ENCODE results near the gene DDX5. TPM values are rescaled to one million over a fixed set of nuclear protein-coding genes. Genes with fewer than 3 reads are reported as not detected.

Gene DDX5
- total and polyA plus RNA-seq, 2 of the 13 experiments (the other 11 are each of a cell fraction or from before 2014, with no cell fraction given) = 503 to 684 TPM

DNA sequence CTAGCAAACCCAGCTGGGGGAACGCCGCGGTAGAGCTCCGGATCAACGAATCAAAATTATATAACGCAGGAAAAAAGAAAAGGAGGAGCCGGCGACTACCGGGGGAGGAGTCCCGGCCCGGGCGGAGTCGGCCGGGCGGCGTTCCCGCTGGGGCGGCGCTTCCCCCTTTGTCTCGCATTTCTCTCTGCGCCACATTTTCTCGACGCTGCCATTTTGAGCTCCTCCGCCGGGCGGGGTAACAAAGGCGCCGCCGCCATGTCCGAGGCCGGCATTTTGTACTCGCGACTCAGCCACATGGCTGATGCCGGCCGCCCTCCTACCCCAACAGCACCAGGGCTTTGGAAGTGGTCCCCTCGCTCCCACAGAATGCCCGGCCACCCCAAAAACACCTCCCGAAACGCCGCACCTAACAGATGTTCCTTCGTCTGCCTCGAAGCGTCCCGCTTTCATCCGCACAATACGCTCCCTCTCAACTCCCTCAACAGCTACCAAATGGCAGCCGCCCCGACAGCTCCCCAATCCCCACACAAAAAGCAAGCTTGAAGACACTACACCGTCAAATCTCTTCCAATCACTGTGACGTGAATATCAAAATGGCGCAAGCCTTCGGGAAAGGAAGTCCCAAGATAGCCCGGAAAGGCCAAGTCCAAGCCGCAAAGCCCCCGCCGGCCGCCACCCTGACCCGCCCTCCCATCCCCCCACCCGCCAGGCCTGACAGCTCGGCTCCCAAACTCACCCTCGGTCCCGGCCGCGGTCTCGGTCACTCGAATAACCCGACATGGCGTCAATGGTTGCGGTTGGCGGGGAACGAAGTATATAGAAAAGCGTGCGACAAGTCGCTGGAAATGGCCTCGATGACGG is 519 bp downstream of the DDX5 start (continued):
- TF ChIP-seq, protein P1, sequence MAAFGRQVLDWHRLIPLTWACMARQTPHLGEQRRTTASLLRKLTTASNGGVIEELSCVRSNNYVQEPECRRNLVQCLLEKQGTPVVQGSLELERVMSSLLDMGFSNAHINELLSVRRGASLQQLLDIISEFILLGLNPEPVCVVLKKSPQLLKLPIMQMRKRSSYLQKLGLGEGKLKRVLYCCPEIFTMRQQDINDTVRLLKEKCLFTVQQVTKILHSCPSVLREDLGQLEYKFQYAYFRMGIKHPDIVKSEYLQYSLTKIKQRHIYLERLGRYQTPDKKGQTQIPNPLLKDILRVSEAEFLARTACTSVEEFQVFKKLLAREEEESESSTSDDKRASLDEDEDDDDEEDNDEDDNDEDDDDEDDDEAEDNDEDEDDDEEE (CRISPR knock-in tag; IDR thresholded peaks at IDR 0.05) = peak; percentile 46; the same call in 1 of the 2 replicates
- TF ChIP-seq ZNF891 (CRISPR knock-in tag; IDR thresholded peaks at IDR 0.05) = no peak
- 0 out of 2 replicates have a peak, but pooled peaks have one; percentile 71 for TF ChIP-seq FLYWCH1 (CRISPR knock-in tag; IDR thresholded peaks at IDR 0.05)
- TF ChIP-seq DR1 (CRISPR knock-in tag; IDR thresholded peaks at IDR 0.05) = no peak; the same call in 1 of the 2 replicates
- 0 out of 2 replicates have a peak, but pooled peaks have one; percentile 20 for TF ChIP-seq FOXK2 (IDR thresholded peaks at IDR 0.05)
- TF ChIP-seq STAT5B (CRISPR knock-in tag; IDR thresholded peaks at IDR 0.05) = no peak
- peak; percentile 41; the same call in 1 of the 2 replicates for TF ChIP-seq MXD4 (CRISPR knock-in tag; IDR thresholded peaks at IDR 0.05)
- TF ChIP-seq MIER3 (CRISPR knock-in tag; IDR thresholded peaks at IDR 0.05; ENCODE audit: borderline replicate concordance) = no peak
- TF ChIP-seq SP2 (CRISPR knock-in tag; IDR thresholded peaks at IDR 0.05) = peak; percentile 40; the same call in 1 of the 2 replicates
- TF ChIP-seq ZNF180 (CRISPR knock-in tag; IDR thresholded peaks at IDR 0.05; ENCODE audit: borderline replicate concordance, low read depth) = no peak
- TF ChIP-seq ZNF205 (CRISPR knock-in tag; IDR thresholded peaks at IDR 0.05) = 0 out of 2 replicates have a peak, but pooled peaks have one; percentile 61
- TF ChIP-seq, protein P2, sequence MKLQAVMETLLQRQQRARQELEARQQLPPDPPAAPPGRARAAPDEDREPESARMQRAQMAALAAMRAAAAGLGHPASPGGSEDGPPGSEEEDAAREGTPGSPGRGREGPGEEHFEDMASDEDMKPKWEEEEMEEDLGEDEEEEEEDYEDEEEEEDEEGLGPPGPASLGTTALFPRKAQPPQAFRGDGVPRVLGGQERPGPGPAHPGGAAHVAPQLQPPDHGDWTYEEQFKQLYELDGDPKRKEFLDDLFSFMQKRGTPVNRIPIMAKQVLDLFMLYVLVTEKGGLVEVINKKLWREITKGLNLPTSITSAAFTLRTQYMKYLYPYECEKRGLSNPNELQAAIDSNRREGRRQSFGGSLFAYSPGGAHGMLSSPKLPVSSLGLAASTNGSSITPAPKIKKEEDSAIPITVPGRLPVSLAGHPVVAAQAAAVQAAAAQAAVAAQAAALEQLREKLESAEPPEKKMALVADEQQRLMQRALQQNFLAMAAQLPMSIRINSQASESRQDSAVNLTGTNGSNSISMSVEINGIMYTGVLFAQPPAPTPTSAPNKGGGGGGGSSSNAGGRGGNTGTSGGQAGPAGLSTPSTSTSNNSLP (IDR thresholded peaks at IDR 0.05; ENCODE audit: low read depth, low read length) = no peak
- TF ChIP-seq MAZ (IDR thresholded peaks at IDR 0.05; ENCODE audit: borderline replicate concordance, low read depth, low read length) = peak; percentile 72; the same call in 1 of the 2 replicates
- TF ChIP-seq MAZ (CRISPR knock-in tag; IDR thresholded peaks at IDR 0.05; ENCODE audit: low read depth) = 0 out of 2 replicates have a peak, but pooled peaks have one; percentile 22
- TF ChIP-seq, protein P3, sequence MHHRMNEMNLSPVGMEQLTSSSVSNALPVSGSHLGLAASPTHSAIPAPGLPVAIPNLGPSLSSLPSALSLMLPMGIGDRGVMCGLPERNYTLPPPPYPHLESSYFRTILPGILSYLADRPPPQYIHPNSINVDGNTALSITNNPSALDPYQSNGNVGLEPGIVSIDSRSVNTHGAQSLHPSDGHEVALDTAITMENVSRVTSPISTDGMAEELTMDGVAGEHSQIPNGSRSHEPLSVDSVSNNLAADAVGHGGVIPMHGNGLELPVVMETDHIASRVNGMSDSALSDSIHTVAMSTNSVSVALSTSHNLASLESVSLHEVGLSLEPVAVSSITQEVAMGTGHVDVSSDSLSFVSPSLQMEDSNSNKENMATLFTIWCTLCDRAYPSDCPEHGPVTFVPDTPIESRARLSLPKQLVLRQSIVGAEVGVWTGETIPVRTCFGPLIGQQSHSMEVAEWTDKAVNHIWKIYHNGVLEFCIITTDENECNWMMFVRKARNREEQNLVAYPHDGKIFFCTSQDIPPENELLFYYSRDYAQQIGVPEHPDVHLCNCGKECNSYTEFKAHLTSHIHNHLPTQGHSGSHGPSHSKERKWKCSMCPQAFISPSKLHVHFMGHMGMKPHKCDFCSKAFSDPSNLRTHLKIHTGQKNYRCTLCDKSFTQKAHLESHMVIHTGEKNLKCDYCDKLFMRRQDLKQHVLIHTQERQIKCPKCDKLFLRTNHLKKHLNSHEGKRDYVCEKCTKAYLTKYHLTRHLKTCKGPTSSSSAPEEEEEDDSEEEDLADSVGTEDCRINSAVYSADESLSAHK (CRISPR knock-in tag; IDR thresholded peaks at IDR 0.05; ENCODE audit: borderline replicate concordance) = no peak
- TF ChIP-seq ZNF768 (CRISPR knock-in tag; IDR thresholded peaks at IDR 0.05) = no peak
- no peak for TF ChIP-seq HMG20B (CRISPR knock-in tag; conservative IDR thresholded peaks at IDR 0.05)
- 0 out of 2 replicates have a peak, but pooled peaks have one; percentile 2 for TF ChIP-seq CEBPG (CRISPR knock-in tag; IDR thresholded peaks at IDR 0.05)
- TF ChIP-seq ZNF441 (CRISPR knock-in tag; IDR thresholded peaks at IDR 0.05; ENCODE audit: borderline replicate concordance) = no peak
- TF ChIP-seq, protein P4, sequence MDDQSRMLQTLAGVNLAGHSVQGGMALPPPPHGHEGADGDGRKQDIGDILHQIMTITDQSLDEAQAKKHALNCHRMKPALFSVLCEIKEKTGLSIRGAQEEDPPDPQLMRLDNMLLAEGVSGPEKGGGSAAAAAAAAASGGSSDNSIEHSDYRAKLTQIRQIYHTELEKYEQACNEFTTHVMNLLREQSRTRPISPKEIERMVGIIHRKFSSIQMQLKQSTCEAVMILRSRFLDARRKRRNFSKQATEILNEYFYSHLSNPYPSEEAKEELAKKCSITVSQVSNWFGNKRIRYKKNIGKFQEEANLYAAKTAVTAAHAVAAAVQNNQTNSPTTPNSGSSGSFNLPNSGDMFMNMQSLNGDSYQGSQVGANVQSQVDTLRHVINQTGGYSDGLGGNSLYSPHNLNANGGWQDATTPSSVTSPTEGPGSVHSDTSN (CRISPR knock-in tag; IDR thresholded peaks at IDR 0.05; ENCODE audit: borderline replicate concordance) = no peak
- TF ChIP-seq SRSF4 (IDR thresholded peaks at IDR 0.05; ENCODE audit: low read depth, low read length, poor library complexity, severe bottlenecking) = no peak
- TF ChIP-seq SOX6 (IDR thresholded peaks at IDR 0.05) = no peak
- TF ChIP-seq SOX6 (CRISPR knock-in tag; IDR thresholded peaks at IDR 0.05) = 0 out of 2 replicates have a peak, but pooled peaks have one; percentile 14
- no peak for TF ChIP-seq HIVEP1 (CRISPR knock-in tag; IDR thresholded peaks at IDR 0.05)
- TF ChIP-seq EED (CRISPR knock-in tag; IDR thresholded peaks at IDR 0.05) = no peak

All from HepG2 (cell line).